Choroid plexus epithelial cell (primary cell): Measurements from ENCODE around the gene NLRP12.

Source experiments
- DNase-seq: peaks from one replicate; pipeline ENCODE4 v3.0.0-alpha.2; 2010; ENCODE audit warnings: low read depth
- H3K4me3 ChIP-seq: 2 replicates; pipeline ENCODE4 v1.5.1; 2011; ENCODE audit warnings: low read depth, mild to moderate bottlenecking, control low read depth, low read length, moderate library complexity
- CTCF ChIP-seq: conservative IDR thresholded peaks from 2 replicates; pipeline ENCODE4 v1.5.1; 2011; ENCODE audit warnings: low read depth, mild to moderate bottlenecking, control low read depth, inconsistent platforms, low read length, moderate library complexity

The NLRP12 gene

GRCh38 chr19:53823380-53824120, 564 bp downstream of the NLRP12 start:
- DNase-seq: no peak
- no peak overlapping the region for H3K4me3 ChIP-seq
- no peak for TF ChIP-seq CTCF

- no peak overlapping the region for H3K4me3 ChIP-seq
- no peak for DNase-seq
- no peak for TF ChIP-seq CTCF
Observed at GRCh38 chr19:53819861-53820260, 4.3 kb downstream of the NLRP12 start.

GRCh38 chr19:53818756-53819155, 5.4 kb downstream of the NLRP12 start:
- DNase-seq: no peak
- no peak overlapping the region for H3K4me3 ChIP-seq
- TF ChIP-seq CTCF: no peak

GRCh38 chr19:53813996-53814395, 10.1 kb downstream of the NLRP12 start:
- DNase-seq: no peak
- TF ChIP-seq CTCF: no peak
- H3K4me3 ChIP-seq: no peak overlapping the region

GRCh38 chr19:53812335-53812734, 11.8 kb downstream of the NLRP12 start:
- peak; percentile 33 for TF ChIP-seq CTCF
- H3K4me3 ChIP-seq: no peak overlapping the region
- no peak for DNase-seq

- H3K4me3 ChIP-seq: no peak overlapping the region
- TF ChIP-seq CTCF: no peak
- DNase-seq: no peak
Observed at GRCh38 chr19:53810891-53811290, 13.2 kb downstream of the NLRP12 start.

- DNase-seq: no peak
- TF ChIP-seq CTCF: no peak
- H3K4me3 ChIP-seq: no peak overlapping the region
Observed at GRCh38 chr19:53810187-53810546, 13.9 kb downstream of the NLRP12 start.
